Gastroesophageal sphincter (tissue), 3 donors: ENCODE results near the gene SRSF6.

Experiments
- CTCF ChIP-seq, 4 experiments: fragments of 200-600 bp in 2 of 4; fragments of 450-650 bp in 2 of 4; sonication (generic) in 1 of 4; IDR thresholded peaks; one replicate each; pipeline ENCODE4 v1.5.1; 2017 to 2019; ENCODE audit warnings: antibody characterized with exemption in 4 of 4, mild to moderate bottlenecking in 2 of 4, moderate library complexity in 2 of 4
- EP300 ChIP-seq: sonication (generic); formaldehyde crosslinking; IDR thresholded peaks from one replicate; pipeline ENCODE4 v1.6.1; 2017; ENCODE audit warnings: antibody characterized with exemption, mild to moderate bottlenecking
- POLR2A ChIP-seq, 2 donors: fragments of 450-650 bp; IDR thresholded peaks; one replicate each; pipeline ENCODE4 v1.6.1; 2017; ENCODE audit warnings: antibody characterized with exemption in 2 of 2, mild to moderate bottlenecking in 2 of 2, moderate library complexity in 1 of 2

- no peak for TF ChIP-seq CTCF (IDR thresholded peaks at IDR 0.05)
- TF ChIP-seq POLR2A (IDR thresholded peaks at IDR 0.05): no peak
- no peak for TF ChIP-seq EP300
Observed at GRCh38 chr20:43508604-43509040, 50.9 kb downstream of the SRSF6 start.
